ENCODE results near the gene C7orf25. TPM values are rescaled to one million over a fixed set of nuclear protein-coding genes. Genes with fewer than 3 reads are reported as not detected.

Gene C7orf25
- total and polyA plus RNA-seq, 2 of the 13 experiments (the other 11 are each of a cell fraction or from before 2014, with no cell fraction given): 0.37 to 1.3 TPM

- TF ChIP-seq BATF2 (CRISPR knock-in tag; IDR thresholded peaks at IDR 0.05) (no peak), ZNF552 (CRISPR knock-in tag; IDR thresholded peaks at IDR 0.05; ENCODE audit: borderline replicate concordance) (no peak), E2F2 (CRISPR knock-in tag; IDR thresholded peaks at IDR 0.05; ENCODE audit: borderline replicate concordance) (no peak), GABPB1 (CRISPR knock-in tag; IDR thresholded peaks at IDR 0.05) (peak; percentile 86), SMAD3 (CRISPR knock-in tag; IDR thresholded peaks at IDR 0.05) (peak; percentile 52; the same call in 1 of the 2 replicates), KDM1A (CRISPR knock-in tag; IDR thresholded peaks at IDR 0.05) (no peak), NCOR1 (IDR thresholded peaks at IDR 0.05; ENCODE audit: borderline replicate concordance, low read length) (no peak), GLI4 (CRISPR knock-in tag; IDR thresholded peaks at IDR 0.05; ENCODE audit: borderline replicate concordance) (no peak), PCBP1 (IDR thresholded peaks at IDR 0.05; ENCODE audit: borderline replicate concordance, low read depth, low read length) (peak; percentile 63; the same call in 1 of the 2 replicates), TBP (CRISPR knock-in tag; IDR thresholded peaks at IDR 0.05) (no peak), AHR (CRISPR knock-in tag; IDR thresholded peaks at IDR 0.05) (no peak), PLRG1 (conservative IDR thresholded peaks at IDR 0.05) (no peak), ZNF30 (CRISPR knock-in tag; IDR thresholded peaks at IDR 0.05) (no peak), RARA (CRISPR knock-in tag; IDR thresholded peaks at IDR 0.05) (peak; percentile 27), SRY (CRISPR knock-in tag; IDR thresholded peaks at IDR 0.05) (no peak), MATR3 (CRISPR knock-in tag; IDR thresholded peaks at IDR 0.05) (no peak), IKZF5 (CRISPR knock-in tag; IDR thresholded peaks at IDR 0.05) (peak; percentile 82), ZNF510 (CRISPR knock-in tag; IDR thresholded peaks at IDR 0.05; ENCODE audit: low read depth) (no peak), SSRP1 (CRISPR knock-in tag; IDR thresholded peaks at IDR 0.05) (peak; percentile 26; the same call in 1 of the 2 replicates), CREBL2 (CRISPR knock-in tag; IDR thresholded peaks at IDR 0.05; ENCODE audit: borderline replicate concordance) (no peak), DNMT1 (CRISPR knock-in tag; IDR thresholded peaks at IDR 0.05) (no peak), AGO1 (IDR thresholded peaks at IDR 0.05; ENCODE audit: low read depth, low read length, poor library complexity, severe bottlenecking) (peak; percentile 36), NFYB (CRISPR knock-in tag; IDR thresholded peaks at IDR 0.05) (peak; percentile 82)
- TF ChIP-seq, protein P1, sequence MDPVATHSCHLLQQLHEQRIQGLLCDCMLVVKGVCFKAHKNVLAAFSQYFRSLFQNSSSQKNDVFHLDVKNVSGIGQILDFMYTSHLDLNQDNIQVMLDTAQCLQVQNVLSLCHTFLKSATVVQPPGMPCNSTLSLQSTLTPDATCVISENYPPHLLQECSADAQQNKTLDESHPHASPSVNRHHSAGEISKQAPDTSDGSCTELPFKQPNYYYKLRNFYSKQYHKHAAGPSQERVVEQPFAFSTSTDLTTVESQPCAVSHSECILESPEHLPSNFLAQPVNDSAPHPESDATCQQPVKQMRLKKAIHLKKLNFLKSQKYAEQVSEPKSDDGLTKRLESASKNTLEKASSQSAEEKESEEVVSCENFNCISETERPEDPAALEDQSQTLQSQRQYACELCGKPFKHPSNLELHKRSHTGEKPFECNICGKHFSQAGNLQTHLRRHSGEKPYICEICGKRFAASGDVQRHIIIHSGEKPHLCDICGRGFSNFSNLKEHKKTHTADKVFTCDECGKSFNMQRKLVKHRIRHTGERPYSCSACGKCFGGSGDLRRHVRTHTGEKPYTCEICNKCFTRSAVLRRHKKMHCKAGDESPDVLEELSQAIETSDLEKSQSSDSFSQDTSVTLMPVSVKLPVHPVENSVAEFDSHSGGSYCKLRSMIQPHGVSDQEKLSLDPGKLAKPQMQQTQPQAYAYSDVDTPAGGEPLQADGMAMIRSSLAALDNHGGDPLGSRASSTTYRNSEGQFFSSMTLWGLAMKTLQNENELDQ (CRISPR knock-in tag; IDR thresholded peaks at IDR 0.05; ENCODE audit: borderline replicate concordance): no peak
- TF ChIP-seq, protein P2, sequence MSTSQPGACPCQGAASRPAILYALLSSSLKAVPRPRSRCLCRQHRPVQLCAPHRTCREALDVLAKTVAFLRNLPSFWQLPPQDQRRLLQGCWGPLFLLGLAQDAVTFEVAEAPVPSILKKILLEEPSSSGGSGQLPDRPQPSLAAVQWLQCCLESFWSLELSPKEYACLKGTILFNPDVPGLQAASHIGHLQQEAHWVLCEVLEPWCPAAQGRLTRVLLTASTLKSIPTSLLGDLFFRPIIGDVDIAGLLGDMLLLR (CRISPR knock-in tag; IDR thresholded peaks at IDR 0.05): peak; percentile 46; the same call in 1 of the 2 replicates
Observed at GRCh38 chr7:42931834-42932651, 20.2 kb upstream of the C7orf25 start, which contains the start of the genes MRPL32 and PSMA2 (continued).
